Stomach (tissue), 9 donors: ENCODE data around the gene ADCY7. TPM values are rescaled to one million over a fixed set of nuclear protein-coding genes. Genes with fewer than 3 reads are reported as not detected.
A peak's percentile ranks its signal among the peaks of the same experiment; 100 is the strongest.

ENCODE experiments used
- DNase-seq, 2 donors: peaks; one replicate each; pipeline versions ENCODE4 v3.0.0 to v3.0.0-alpha.2; 2013 to 2019
- H3K27ac ChIP-seq, 5 donors: fragments of 200-600 bp in 4 of 5; sonication (generic) in 4 of 5; one replicate each; pipeline ENCODE4 v1.5.1; 2013 to 2019; ENCODE audit warnings: mild to moderate bottlenecking in 1 of 5, moderate library complexity in 1 of 5
- H3K27me3 ChIP-seq, 3 donors: fragments of 200-600 bp; sonication (generic); one replicate each; pipeline ENCODE4 v1.5.1; 2017 to 2019; ENCODE audit warnings: mixed run types in 1 of 3
- H3K36me3 ChIP-seq, 4 donors: fragments of 200-600 bp; sonication (generic); 1 replicate in 3 of 4; 2 replicates in 1 of 4; pipeline ENCODE4 v1.5.1; 2016 to 2019
- H3K4me1 ChIP-seq, 4 donors: fragments of 200-600 bp; sonication (generic); one replicate each; pipeline ENCODE4 v1.5.1; 2016 to 2019
- H3K4me3 ChIP-seq, 4 donors: fragments of 200-600 bp; sonication (generic) in 3 of 4; one replicate each; pipeline ENCODE4 v1.5.1; 2016 to 2019; ENCODE audit warnings: mild to moderate bottlenecking in 1 of 4
- H3K9me3 ChIP-seq, 4 donors: fragments of 200-600 bp; sonication (generic); one replicate each; pipeline ENCODE4 v1.5.1; 2016 to 2019
- EP300 ChIP-seq: sonication (generic); formaldehyde crosslinking; IDR thresholded peaks from one replicate; pipeline ENCODE4 v1.6.1; 2017; ENCODE audit warnings: antibody characterized with exemption
- POLR2A ChIP-seq, 4 donors: fragments of 450-650 bp; IDR thresholded peaks; one replicate each; pipeline ENCODE4 v1.6.1; 2016; ENCODE audit warnings: antibody characterized with exemption in 4 of 4, control low read depth in 2 of 4, mild to moderate bottlenecking in 1 of 4, moderate library complexity in 1 of 4
- POLR2AphosphoS5 ChIP-seq, 3 donors: sonication (generic); formaldehyde crosslinking; IDR thresholded peaks; one replicate each; pipeline ENCODE4 v1.6.1; 2016; ENCODE audit warnings: antibody characterized with exemption in 3 of 3
- WGBS, 5 donors: extraction: QIAGEN DNeasy Blood & Tissue Kit in 3 of 5; methylation state at CpG; one replicate each; pipeline versions ENCODE4 v1.1.5 to v1.1.7; 2013 to 2018; 5-methylcytosine and 5-hydroxymethylcytosine counted together
- intact Hi-C: fragments of 100-400 bp; cut with DNase I; formaldehyde crosslinking; loops from one replicate; pipeline ENCODE4 v1.15.1; 2023; ENCODE audit warnings: low total_unique reads
- polyA plus RNA-seq, 3 donors: library from polyadenylated mRNA; stranded (reverse); fragments of 200-250 nt; gene quantifications; one replicate each; pipeline ENCODE4 v1.2.3, GENCODE V29; 2013
- total RNA-seq, 5 donors: library from RNA; depleted of rRNA; stranded (reverse); fragments of >200 nt; gene quantifications; one replicate each; pipeline versions ENCODE4 v1.1.0 to v1.2.3, GENCODE V29; 2014 to 2016
- TF ChIP-seq, protein P1 (sequence below), 7 experiments: fragments of 450-650 bp in 4 of 7; fragments of 200-600 bp in 3 of 7; sonication (generic) in 3 of 7; IDR thresholded peaks; one replicate each; pipeline ENCODE4 v1.5.1; 2016 to 2019; ENCODE audit warnings: antibody characterized with exemption in 7 of 7, control low read depth in 2 of 7, mild to moderate bottlenecking in 1 of 7
- donor health status: healthy with polysubstance abuse.
- donor health status: Bipolar disorder and iron deficiency.
- donor health status: healthy.

Gene ADCY7
- total and polyA plus RNA-seq, 8 donors, result 0.76 to 216 (median 16.5) TPM

GRCh38 chr16:50359626-50360025, 93.3 kb downstream of the ADCY7 start:
- 36 to 51% (median 40%) methylated on average over 1 of the region's 1 CpG for WGBS, 5 donors
- Histone ChIP-seq H3K9me3 (no peaks in the 10 kb centered on the region), H3K4me1 (peaks cover 18 to 66% (median 44%) of the 10 kb centered on the region in 4 donors), H3K27ac (peak overlapping the region in 2 of 5 donors; percentile 67 to 70), H3K4me3 (no peak overlapping the region), H3K36me3 (peaks cover 13 to 51% (median 46%) of the 10 kb centered on the region in 4 donors), H3K27me3 (no peaks in the 10 kb centered on the region)
- intact Hi-C loops, result loop anchor here (10.0 kb wide), 1 partner anchor 145 kb away; no protein-coding TSS in a partner anchor
- TF ChIP-seq POLR2AphosphoS5 (IDR thresholded peaks at IDR 0.05) (no peak), EP300 (no peak), POLR2A (IDR thresholded peaks at IDR 0.05) (no peak)
- TF ChIP-seq, protein P1, sequence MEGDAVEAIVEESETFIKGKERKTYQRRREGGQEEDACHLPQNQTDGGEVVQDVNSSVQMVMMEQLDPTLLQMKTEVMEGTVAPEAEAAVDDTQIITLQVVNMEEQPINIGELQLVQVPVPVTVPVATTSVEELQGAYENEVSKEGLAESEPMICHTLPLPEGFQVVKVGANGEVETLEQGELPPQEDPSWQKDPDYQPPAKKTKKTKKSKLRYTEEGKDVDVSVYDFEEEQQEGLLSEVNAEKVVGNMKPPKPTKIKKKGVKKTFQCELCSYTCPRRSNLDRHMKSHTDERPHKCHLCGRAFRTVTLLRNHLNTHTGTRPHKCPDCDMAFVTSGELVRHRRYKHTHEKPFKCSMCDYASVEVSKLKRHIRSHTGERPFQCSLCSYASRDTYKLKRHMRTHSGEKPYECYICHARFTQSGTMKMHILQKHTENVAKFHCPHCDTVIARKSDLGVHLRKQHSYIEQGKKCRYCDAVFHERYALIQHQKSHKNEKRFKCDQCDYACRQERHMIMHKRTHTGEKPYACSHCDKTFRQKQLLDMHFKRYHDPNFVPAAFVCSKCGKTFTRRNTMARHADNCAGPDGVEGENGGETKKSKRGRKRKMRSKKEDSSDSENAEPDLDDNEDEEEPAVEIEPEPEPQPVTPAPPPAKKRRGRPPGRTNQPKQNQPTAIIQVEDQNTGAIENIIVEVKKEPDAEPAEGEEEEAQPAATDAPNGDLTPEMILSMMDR (IDR thresholded peaks at IDR 0.05), result no peak
- DNase-seq, result no peak

DNA sequence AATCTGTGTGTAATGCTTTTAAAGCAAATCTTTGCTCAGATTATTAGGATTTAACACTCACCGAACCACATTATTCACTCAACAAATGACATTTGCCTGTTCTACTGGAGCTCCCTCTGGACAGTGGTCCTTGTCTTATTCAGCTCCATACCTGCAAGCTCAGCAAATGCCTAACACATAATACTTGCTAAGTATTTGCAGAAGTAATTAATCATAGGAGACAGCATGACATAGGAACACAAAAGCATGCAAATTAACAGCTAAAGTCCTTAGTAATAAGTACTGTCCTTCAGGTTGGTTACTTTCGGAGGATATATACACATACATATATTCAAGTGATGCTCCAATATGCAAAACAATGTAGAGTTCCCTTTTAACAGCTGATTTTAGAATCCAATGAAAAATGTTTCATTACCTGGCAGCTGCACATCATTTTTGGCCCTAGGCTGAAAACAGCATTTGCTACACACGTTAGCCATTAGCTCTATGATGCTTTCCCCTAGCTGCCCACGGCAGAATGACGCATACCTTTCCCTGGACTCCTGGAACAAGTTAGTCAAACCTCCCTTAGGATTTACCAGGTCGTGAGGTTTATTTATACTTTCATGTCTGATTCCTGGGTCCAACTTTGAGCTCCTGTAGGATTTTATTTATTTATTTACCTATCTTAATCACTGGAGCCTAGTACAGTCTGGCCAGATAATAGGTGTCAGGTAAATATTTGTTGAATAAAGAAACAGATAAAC, 93.9 kb downstream of the ADCY7 start:
- Histone ChIP-seq H3K9me3 (no peaks in the 10 kb centered on the region), H3K27ac (peak overlapping the region in 4 of 5 donors; percentile 56 to 70 (median 63)), H3K4me3 (no peak overlapping the region), H3K27me3 (no peaks in the 10 kb centered on the region), H3K4me1 (peaks cover 22 to 70% (median 47%) of the 10 kb centered on the region in 4 donors), H3K36me3 (peaks cover 13 to 57% (median 51%) of the 10 kb centered on the region in 4 donors)
- DNase-seq, result peak; percentile 34 to 49
- no peak for TF ChIP-seq POLR2A (IDR thresholded peaks at IDR 0.05)
- peak in 1 of 3 donors; percentile 52 for TF ChIP-seq POLR2AphosphoS5 (IDR thresholded peaks at IDR 0.05)
- no peak for TF ChIP-seq EP300
- TF ChIP-seq, protein P1 (IDR thresholded peaks at IDR 0.05), result no peak
- intact Hi-C loops, result no loop called here
- WGBS, 5 donors, result 46 to 64% (median 57%) methylated on average over 6 of the region's 6 CpGs

DNA sequence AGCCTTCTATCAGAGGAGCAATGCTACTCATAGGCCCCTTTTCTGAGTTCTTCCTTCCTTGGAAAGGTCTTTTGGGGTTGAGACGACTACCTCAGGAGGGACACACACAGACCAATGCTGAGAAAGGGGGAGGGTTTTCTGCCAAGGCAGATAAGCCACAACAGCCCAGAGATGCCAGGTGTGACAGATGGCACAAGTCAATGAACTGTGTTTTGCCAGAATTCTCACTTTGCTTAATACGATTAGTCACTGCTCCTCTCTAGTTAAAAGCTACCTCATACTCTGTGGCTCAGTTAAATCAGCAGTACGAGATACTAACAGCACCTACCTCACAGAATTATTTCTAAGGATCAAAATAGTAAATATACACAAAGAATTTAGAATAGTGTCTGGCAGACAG, 94.4 kb downstream of the ADCY7 start:
- Histone ChIP-seq H3K27ac (peak overlapping the region; percentile 52 to 70 (median 59)), H3K4me1 (peaks cover 25 to 76% (median 50%) of the 10 kb centered on the region in 4 donors), H3K4me3 (no peak overlapping the region), H3K36me3 (peaks cover 13 to 58% (median 53%) of the 10 kb centered on the region in 4 donors), H3K9me3 (no peaks in the 10 kb centered on the region), H3K27me3 (no peaks in the 10 kb centered on the region)
- no peak for TF ChIP-seq POLR2AphosphoS5 (IDR thresholded peaks at IDR 0.05)
- TF ChIP-seq, protein P1 (IDR thresholded peaks at IDR 0.05), result no peak
- TF ChIP-seq POLR2A (IDR thresholded peaks at IDR 0.05), result no peak
- TF ChIP-seq EP300, result no peak
- intact Hi-C loops, result no loop called here
- 31 to 59% (median 34%) methylated on average over 3 of the region's 3 CpGs for WGBS, 5 donors
- DNase-seq, result no peak

DNA sequence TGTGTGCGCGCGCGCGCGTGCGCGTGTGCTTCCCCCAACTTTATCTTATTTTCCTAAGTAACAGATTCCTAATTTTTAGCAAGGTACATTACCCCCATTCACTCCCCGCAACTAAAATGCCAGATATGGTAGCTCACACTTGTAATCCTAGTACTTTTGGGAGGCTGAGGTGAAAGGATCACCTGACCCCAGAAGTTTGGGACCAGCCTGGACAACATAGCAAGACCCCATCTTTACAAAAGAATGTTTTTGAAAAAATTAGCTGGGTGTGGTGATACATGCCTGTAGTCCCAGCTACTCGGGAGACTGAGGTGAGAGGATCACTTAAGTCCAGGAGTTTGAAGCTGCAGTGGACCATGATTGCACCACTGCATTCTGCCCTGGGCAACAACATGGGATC, 97.3 kb downstream of the ADCY7 start:
- Histone ChIP-seq H3K27me3 (no peaks in the 10 kb centered on the region), H3K4me3 (no peak overlapping the region), H3K9me3 (no peaks in the 10 kb centered on the region), H3K4me1 (peaks cover 43 to 90% (median 64%) of the 10 kb centered on the region in 4 donors), H3K27ac (no peak overlapping the region), H3K36me3 (peaks cover 13 to 58% (median 42%) of the 10 kb centered on the region in 4 donors)
- 50 to 91% (median 89%) methylated on average over 10 of the region's 10 CpGs for WGBS, 5 donors
- TF ChIP-seq POLR2AphosphoS5 (IDR thresholded peaks at IDR 0.05) (no peak), EP300 (no peak), POLR2A (IDR thresholded peaks at IDR 0.05) (no peak)
- TF ChIP-seq, protein P1 (IDR thresholded peaks at IDR 0.05), result no peak
- intact Hi-C loops, result no loop called here
- DNase-seq, result no peak
